ENCODE measurements around the gene GFI1B. TPM values are rescaled to one million over a fixed set of nuclear protein-coding genes. Genes with fewer than 3 reads are reported as not detected.
"Not testable (repeated sequence)": the region's sequence is repeated elsewhere in the genome, so short reads cannot be mapped to it uniquely, and the experiment has no call there.

The GFI1B gene
- polyA plus RNA-seq, 2 donors, result 0.02 TPM

DNA sequence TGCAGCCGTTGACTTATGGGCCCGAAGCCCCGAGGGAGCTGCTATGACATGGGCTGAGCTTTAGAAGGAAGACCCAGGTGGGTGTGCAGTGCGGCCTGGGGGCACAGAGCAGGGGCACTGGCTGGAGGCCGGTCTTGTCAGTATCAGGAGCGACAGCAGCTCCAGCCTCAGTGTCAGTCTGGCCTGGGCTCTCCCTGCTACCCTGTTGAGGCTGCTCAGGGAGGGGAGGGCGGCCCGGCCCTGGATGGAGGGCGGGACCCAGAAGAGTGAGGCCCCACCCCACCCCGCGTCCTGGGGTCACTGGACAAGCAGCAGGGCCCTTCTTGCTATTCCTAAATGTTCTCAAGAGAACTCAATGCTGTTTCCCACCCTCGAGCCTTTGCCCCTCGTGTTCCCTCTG is 18.0 kb downstream of the GFI1B start:
- WGBS, 2 donors, result 73 to 81% methylated on average over 13 of the region's 13 CpGs
- Histone ChIP-seq H3K4me1 (ENCODE audit: control insufficient read depth in 2 of 2, insufficient read depth in 2 of 2, low read length in 1 of 2) (peaks cover 5 to 11% of the 10 kb centered on the region in 2 donors), H3K27ac (ENCODE audit: low read depth in 2 of 2, low read length in 1 of 2) (no peak overlapping the region), H3K4me3 (ENCODE audit: low read depth in 1 of 2, low read length in 2 of 2) (no peak overlapping the region), H3K36me3 (ENCODE audit: control insufficient read depth in 2 of 2, insufficient read depth in 2 of 2, low read length in 1 of 2) (no peaks in the 10 kb centered on the region), H3K27me3 (ENCODE audit: control insufficient read depth in 1 of 2, insufficient read depth in 2 of 2, low read length in 2 of 2) (no peaks in the 10 kb centered on the region), H3K9me3 (ENCODE audit: control insufficient read depth in 2 of 2, insufficient read depth in 1 of 2, low read depth in 1 of 2, low read length in 1 of 2) (no peaks in the 10 kb centered on the region)

DNA sequence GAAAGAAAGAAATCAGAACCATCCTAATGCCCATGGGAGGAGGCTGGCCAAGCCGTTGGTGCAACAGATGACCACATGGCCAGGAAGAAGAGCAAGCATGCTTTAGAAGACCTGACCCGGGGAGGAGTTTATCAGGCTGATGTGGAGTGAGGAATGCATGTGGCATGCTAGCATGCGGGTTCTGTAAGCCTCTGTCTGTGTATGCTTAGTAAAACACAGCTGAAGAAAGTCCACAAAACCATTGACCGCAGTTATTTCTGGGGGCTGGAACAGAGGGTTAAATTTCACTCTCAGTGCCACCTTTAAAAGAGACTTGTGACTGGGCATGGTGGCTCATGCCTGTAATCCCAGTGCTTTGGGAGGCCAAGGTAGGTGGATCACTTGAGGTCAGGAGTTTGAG is 19.1 kb downstream of the GFI1B start:
- 53 to 66% methylated on average over 4 of the region's 4 CpGs for WGBS, 2 donors
- Histone ChIP-seq H3K4me3 (ENCODE audit: low read depth in 1 of 2, low read length in 2 of 2) (no peak overlapping the region), H3K27me3 (ENCODE audit: control insufficient read depth in 1 of 2, insufficient read depth in 2 of 2, low read length in 2 of 2) (no peaks in the 10 kb centered on the region), H3K4me1 (ENCODE audit: control insufficient read depth in 2 of 2, insufficient read depth in 2 of 2, low read length in 1 of 2) (peaks cover 5 to 11% of the 10 kb centered on the region in 2 donors), H3K9me3 (ENCODE audit: control insufficient read depth in 2 of 2, insufficient read depth in 1 of 2, low read depth in 1 of 2, low read length in 1 of 2) (no peaks in the 10 kb centered on the region), H3K36me3 (ENCODE audit: control insufficient read depth in 2 of 2, insufficient read depth in 2 of 2, low read length in 1 of 2) (no peaks in the 10 kb centered on the region), H3K27ac (ENCODE audit: low read depth in 2 of 2, low read length in 1 of 2) (no peak overlapping the region)

DNA sequence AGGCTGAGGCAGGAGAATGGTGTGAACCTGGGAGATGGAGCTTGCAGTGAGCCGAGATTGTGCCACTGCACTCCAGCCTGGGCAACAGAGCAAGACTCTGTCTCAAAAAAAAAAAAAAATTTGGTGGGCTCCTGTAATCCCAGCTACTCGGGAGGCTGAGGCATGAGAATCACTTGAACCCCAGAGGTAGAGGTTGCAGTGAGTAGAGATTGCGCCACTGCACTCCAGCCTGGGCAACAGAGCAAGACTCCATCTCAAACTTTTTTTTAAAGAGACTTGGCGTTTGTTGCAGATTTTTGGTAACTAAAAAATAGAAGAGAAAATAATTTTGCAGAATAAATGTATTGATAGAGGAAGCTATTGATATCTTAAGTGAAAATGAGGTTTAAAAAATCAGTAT is 19.7 kb downstream of the GFI1B start:
- not testable (repeated sequence) for H3K4me3 ChIP-seq (ENCODE audit: low read depth in 1 of 2, low read length in 2 of 2); H3K36me3 ChIP-seq (ENCODE audit: control insufficient read depth in 2 of 2, insufficient read depth in 2 of 2, low read length in 1 of 2); H3K9me3 ChIP-seq (ENCODE audit: control insufficient read depth in 2 of 2, insufficient read depth in 1 of 2, low read depth in 1 of 2, low read length in 1 of 2); H3K27me3 ChIP-seq (ENCODE audit: control insufficient read depth in 1 of 2, insufficient read depth in 2 of 2, low read length in 2 of 2); H3K27ac ChIP-seq (ENCODE audit: low read depth in 2 of 2, low read length in 1 of 2)
- WGBS, 2 donors, result 82 to 84% methylated on average over 3 to 4 of the region's 4 CpGs
- H3K4me1 ChIP-seq (ENCODE audit: control insufficient read depth in 2 of 2, insufficient read depth in 2 of 2, low read length in 1 of 2), result peaks cover 5 to 11% of the 10 kb centered on the region in 2 donors

DNA sequence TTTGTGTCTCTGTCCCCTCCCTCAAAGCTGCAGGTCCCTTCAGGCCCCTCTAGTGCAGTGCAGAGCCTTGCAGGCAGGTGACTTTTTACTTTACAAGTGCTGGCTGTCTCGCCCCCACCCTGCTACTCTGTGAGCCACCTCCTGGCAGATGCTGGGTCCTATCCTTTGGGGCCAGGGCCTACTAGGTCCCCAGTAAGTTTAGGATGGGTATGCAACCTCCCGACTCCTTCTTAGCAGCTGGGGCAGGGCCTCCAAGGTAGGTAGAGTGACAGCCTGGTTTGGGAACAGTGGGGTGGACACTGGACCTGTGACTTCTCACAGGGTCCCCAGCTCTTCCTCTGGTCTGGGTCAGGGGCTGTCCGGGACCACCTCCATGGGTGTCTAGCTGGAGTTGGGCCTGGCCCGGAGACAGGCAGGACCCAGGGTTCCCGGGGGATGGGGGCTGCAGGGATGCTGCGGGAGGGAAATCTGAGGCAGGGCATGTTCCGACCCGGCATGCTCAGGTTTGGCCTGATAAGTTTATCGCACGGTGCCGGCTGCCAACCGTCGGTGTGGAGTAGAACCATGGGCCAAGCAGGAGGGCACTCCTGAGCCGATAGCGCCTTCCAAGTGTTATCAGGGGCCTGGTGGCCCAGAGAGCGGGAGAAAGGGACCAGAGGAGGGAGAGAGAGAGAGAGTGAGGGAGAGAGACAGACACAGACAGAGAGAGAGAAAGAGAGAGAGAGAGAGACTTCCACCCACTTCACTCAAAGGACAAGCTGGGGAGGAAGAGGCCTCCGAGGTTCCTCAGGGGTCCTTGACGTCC is 20.5 kb downstream of the GFI1B start:
- Histone ChIP-seq H3K27ac (ENCODE audit: low read depth in 2 of 2, low read length in 1 of 2) (no peak overlapping the region), H3K36me3 (ENCODE audit: control insufficient read depth in 2 of 2, insufficient read depth in 2 of 2, low read length in 1 of 2) (no peaks in the 10 kb centered on the region), H3K4me1 (ENCODE audit: control insufficient read depth in 2 of 2, insufficient read depth in 2 of 2, low read length in 1 of 2) (peaks cover 5 to 10% of the 10 kb centered on the region in 2 donors), H3K27me3 (ENCODE audit: control insufficient read depth in 1 of 2, insufficient read depth in 2 of 2, low read length in 2 of 2) (no peaks in the 10 kb centered on the region), H3K4me3 (ENCODE audit: low read depth in 1 of 2, low read length in 2 of 2) (no peak overlapping the region), H3K9me3 (ENCODE audit: control insufficient read depth in 2 of 2, insufficient read depth in 1 of 2, low read depth in 1 of 2, low read length in 1 of 2) (no peaks in the 10 kb centered on the region)
- 62 to 63% methylated on average over 18 of the region's 18 CpGs for WGBS, 2 donors

DNA sequence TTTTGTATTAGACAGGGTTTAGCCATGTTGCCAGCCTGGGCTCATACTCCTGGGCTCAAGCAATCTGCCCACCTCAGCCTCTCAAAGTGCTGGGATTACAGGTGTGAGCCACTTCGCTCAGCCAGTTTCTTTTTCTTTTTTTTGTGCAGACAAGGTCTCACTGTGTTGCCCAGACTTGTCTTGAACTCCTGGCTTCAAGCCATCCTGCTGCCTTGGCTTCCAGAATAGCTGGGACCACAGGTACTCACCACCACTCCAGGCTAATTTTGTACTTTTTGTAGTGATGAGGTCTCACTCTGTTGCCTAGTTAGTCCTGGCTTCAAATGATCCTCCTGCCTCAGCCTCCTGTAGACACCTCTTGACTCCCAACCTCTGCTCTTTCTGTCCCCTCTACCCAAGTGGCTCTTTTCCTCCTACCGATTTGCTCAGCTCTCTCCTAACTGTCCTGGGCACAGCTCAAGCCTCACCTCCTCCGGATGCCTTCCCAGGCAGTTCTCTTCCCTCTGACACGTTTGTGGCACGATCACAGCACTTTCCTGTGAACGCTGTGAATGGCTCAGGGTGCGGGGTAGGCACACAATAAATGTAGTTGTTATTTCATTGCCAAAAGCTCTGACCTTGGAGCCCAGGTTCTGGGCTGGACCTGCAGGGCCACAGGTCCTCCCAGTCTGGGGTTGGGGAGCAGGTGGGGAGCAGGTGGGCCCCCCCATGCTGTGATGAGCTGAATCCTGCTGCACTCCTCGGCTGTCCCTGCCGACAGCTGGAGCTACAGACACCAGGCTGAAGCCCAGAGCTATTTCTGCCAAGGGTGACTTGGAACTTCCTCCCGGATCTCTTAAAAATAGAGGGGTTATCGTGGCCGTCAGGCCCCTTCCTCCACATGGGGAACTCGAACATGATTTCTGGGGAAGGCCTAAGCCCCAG is 23.9 kb downstream of the GFI1B start:
- H3K27me3 ChIP-seq (ENCODE audit: control insufficient read depth in 1 of 2, insufficient read depth in 2 of 2, low read length in 2 of 2), result no peaks in the 10 kb centered on the region
- WGBS, 2 donors, result 43 to 56% methylated on average over 13 of the region's 13 CpGs
- H3K36me3 ChIP-seq (ENCODE audit: control insufficient read depth in 2 of 2, insufficient read depth in 2 of 2, low read length in 1 of 2), result no peaks in the 10 kb centered on the region
- no peaks in the 10 kb centered on the region for H3K4me1 ChIP-seq (ENCODE audit: control insufficient read depth in 2 of 2, insufficient read depth in 2 of 2, low read length in 1 of 2)
- no peak overlapping the region for H3K4me3 ChIP-seq (ENCODE audit: low read depth in 1 of 2, low read length in 2 of 2)
- H3K27ac ChIP-seq (ENCODE audit: low read depth in 2 of 2, low read length in 1 of 2), result peak overlapping the region in 1 of 2 donors; percentile 21
- no peaks in the 10 kb centered on the region for H3K9me3 ChIP-seq (ENCODE audit: control insufficient read depth in 2 of 2, insufficient read depth in 1 of 2, low read depth in 1 of 2, low read length in 1 of 2)

DNA sequence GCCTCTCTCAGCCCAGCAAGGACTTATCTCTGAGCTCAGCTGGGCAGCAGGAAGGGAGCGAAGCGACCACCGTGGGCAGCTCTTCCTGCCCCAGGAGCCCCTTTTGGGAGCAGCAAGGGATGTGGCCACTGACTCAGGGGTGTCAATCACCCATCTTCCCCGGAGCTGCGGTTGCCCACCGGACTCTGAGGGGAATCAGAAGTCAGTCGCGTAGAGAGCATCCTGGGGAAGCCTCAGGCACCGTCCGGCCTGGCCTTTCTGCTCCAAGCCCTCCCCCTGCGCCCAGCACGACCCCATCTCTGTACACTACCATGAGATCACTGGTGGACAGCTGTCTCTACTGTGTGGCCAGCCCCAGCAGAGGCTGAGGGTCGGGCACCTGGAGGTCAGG is 24.6 kb downstream of the GFI1B start:
- Histone ChIP-seq H3K27ac (ENCODE audit: low read depth in 2 of 2, low read length in 1 of 2) (no peak overlapping the region), H3K9me3 (ENCODE audit: control insufficient read depth in 2 of 2, insufficient read depth in 1 of 2, low read depth in 1 of 2, low read length in 1 of 2) (no peaks in the 10 kb centered on the region), H3K4me3 (ENCODE audit: low read depth in 1 of 2, low read length in 2 of 2) (no peak overlapping the region), H3K27me3 (ENCODE audit: control insufficient read depth in 1 of 2, insufficient read depth in 2 of 2, low read length in 2 of 2) (no peaks in the 10 kb centered on the region), H3K36me3 (ENCODE audit: control insufficient read depth in 2 of 2, insufficient read depth in 2 of 2, low read length in 1 of 2) (no peaks in the 10 kb centered on the region), H3K4me1 (ENCODE audit: control insufficient read depth in 2 of 2, insufficient read depth in 2 of 2, low read length in 1 of 2) (no peaks in the 10 kb centered on the region)
- 57% methylated on average over 13 of the region's 13 CpGs for WGBS, 2 donors

DNA sequence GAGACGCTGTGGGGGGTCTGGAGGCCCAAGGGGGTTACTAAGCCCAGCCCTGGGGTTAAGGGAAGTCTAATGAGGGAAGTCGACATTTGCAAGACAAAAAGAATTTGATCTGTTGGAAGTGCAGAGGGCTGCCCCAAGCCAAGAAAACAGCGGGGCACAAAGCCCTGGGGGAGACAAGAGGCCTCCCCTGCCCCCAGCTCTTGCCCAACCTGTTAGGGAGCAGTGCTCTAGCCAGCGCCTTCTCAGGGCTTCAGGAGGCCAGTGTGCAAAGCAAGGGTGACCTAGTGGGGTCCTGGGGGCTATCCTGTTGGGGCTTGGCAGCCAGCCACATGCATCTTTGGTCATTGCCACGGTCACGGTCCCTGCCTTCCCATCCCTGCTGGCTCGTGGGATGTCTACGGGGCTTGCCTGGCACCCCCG is 25.2 kb downstream of the GFI1B start:
- no peak overlapping the region for H3K27ac ChIP-seq (ENCODE audit: low read depth in 2 of 2, low read length in 1 of 2)
- no peaks in the 10 kb centered on the region for H3K27me3 ChIP-seq (ENCODE audit: control insufficient read depth in 1 of 2, insufficient read depth in 2 of 2, low read length in 2 of 2)
- H3K4me3 ChIP-seq (ENCODE audit: low read depth in 1 of 2, low read length in 2 of 2), result no peak overlapping the region
- H3K36me3 ChIP-seq (ENCODE audit: control insufficient read depth in 2 of 2, insufficient read depth in 2 of 2, low read length in 1 of 2), result no peaks in the 10 kb centered on the region
- 47 to 51% methylated on average over 9 of the region's 9 CpGs for WGBS, 2 donors
- no peaks in the 10 kb centered on the region for H3K9me3 ChIP-seq (ENCODE audit: control insufficient read depth in 2 of 2, insufficient read depth in 1 of 2, low read depth in 1 of 2, low read length in 1 of 2)
- no peaks in the 10 kb centered on the region for H3K4me1 ChIP-seq (ENCODE audit: control insufficient read depth in 2 of 2, insufficient read depth in 2 of 2, low read length in 1 of 2)

DNA sequence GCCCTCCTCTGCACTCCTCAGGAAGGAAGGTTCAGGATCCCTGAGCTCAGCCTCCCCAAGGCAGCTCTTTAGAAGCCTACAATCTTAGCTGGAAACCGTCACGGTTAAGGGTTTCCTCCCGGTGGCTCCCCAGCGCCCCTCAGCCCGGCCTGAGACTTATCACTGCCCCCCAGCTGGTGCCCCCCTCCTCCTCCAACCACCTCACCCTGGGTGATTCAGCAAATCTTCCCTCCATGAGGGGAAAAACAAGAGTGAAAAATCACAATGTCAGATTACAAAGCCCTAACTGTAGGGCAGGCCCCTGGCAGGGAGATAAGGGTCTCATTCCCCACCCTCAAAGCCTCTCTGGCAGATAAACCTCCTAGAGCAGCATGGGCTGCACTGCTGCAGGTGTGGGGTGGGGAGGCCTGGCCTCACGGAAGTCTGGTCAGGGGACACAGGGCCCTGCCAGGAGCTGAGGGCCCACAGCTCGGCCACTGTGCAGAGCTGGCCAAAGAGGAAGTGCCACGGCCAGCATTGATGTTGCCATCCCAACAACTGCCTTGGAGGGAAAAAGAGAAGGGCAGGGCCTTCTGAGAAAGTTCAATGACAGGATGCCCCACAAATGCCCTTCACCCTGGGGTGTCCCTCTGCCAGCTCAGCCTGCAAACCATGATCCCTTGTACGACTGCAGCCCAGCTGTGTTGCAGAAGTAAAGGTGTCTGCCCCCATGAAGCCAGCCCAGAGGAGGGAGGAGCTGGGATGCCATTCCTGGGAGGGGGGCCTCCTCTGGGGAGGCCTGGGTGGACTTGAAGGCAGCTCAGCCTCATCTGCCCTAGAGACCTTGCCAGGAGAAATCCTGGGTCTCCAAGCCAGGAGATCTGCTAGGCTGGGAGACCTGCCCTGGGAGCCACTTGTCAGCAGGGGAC is 25.9 kb downstream of the GFI1B start:
- no peaks in the 10 kb centered on the region for H3K4me1 ChIP-seq (ENCODE audit: control insufficient read depth in 2 of 2, insufficient read depth in 2 of 2, low read length in 1 of 2)
- H3K9me3 ChIP-seq (ENCODE audit: control insufficient read depth in 2 of 2, insufficient read depth in 1 of 2, low read depth in 1 of 2, low read length in 1 of 2), result no peaks in the 10 kb centered on the region
- no peak overlapping the region for H3K4me3 ChIP-seq (ENCODE audit: low read depth in 1 of 2, low read length in 2 of 2)
- 60 to 70% methylated on average over 9 of the region's 9 CpGs for WGBS, 2 donors
- H3K36me3 ChIP-seq (ENCODE audit: control insufficient read depth in 2 of 2, insufficient read depth in 2 of 2, low read length in 1 of 2), result no peaks in the 10 kb centered on the region
- H3K27me3 ChIP-seq (ENCODE audit: control insufficient read depth in 1 of 2, insufficient read depth in 2 of 2, low read length in 2 of 2), result no peaks in the 10 kb centered on the region
- no peak overlapping the region for H3K27ac ChIP-seq (ENCODE audit: low read depth in 2 of 2, low read length in 1 of 2)

Data from esophagus (tissue), 2 donors.